M059J (cell line): Measurements from ENCODE around the gene RSPO4. TPM values are rescaled to one million over a fixed set of nuclear protein-coding genes. Genes with fewer than 3 reads are reported as not detected.
"Not testable (repeated sequence)": the region's sequence is repeated elsewhere in the genome, so short reads cannot be mapped to it uniquely, and the experiment has no call there.

Experiments used
- DNase-seq: peaks from one replicate; pipeline ENCODE4 v3.0.0-alpha.2; 2012; ENCODE audit warnings: low read depth
- total RNA-seq: library from RNA; depleted of rRNA; stranded (reverse); fragments of >200 nt; shearing (Covaris generic); gene quantifications from 2 replicates; pipeline ENCODE4 v1.2.3, GENCODE V29; 2014

The RSPO4 gene
- total RNA-seq, 1 experiment from 2014 or later: not detected

- no peak for DNase-seq
Observed at GRCh38 chr20:1003920-1004697, 2.0 kb upstream of the RSPO4 start.

- DNase-seq: no peak
Observed at GRCh38 chr20:1002682-1003561, 811 bp upstream of the RSPO4 start.

DNA sequence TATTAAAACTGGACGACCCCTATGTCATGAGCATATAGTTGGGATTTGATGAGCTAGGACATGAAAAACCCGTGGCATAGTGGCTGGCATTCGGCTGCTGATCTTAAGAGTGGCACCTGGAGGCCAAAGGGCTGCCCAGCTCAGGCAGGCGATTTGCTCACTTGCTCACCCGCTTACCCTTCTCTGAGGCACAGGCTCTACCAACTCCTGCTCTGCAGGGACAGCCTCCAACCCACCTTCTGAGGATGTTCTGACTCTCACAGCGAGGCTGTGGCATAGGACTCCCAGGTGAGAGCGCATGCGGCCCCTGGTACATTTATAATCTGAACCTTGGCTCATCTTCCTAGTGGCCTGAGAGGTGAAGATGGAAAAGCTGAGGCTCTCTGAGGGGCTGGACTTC lies 995 bp downstream of the RSPO4 start:
- DNase-seq: no peak

- no peak for DNase-seq
Observed at GRCh38 chr20:998231-998830, 3.8 kb downstream of the RSPO4 start.

- no peak for DNase-seq
Observed at GRCh38 chr20:997486-997885, 4.6 kb downstream of the RSPO4 start.

- no peak for DNase-seq
Observed at GRCh38 chr20:997016-997415, 5.1 kb downstream of the RSPO4 start.

GRCh38 chr20:995170-995569 lies 6.9 kb downstream of the RSPO4 start:
- DNase-seq: no peak

DNA sequence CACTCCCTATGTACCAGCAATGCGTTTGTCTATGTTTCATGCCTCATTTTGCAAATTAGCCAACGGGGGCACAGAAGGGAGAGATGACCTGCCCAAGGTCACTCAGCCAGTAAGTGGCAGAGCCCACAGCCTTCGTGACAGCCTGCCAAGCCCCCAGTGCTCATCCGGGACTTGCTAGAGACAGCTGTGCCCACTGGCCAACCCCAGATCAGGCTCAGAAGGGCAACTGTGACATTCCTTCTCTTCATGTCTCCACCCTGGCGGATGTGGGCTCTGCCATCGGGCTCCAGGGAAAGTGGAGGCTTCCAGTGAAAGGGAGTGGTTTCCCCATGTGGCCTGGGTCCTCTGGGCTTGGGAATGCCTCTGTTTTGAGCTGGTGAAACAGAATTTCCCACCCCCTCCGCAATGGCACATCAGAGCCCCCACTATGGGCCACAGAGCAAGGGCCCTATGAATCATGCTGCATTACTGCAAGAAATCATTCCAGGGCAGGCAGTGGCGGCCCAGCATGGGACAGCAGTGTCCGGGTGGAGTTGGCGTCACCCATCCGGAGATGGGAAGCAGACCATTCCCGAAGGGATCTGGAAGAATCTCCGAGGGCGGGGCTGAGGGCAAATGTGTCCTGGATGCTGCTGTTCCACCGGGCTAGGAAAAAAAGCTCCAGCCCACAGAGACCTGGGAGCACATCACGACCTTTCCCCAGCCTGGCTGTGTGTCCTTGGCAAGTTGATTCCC lies 9.1 kb downstream of the RSPO4 start:
- DNase-seq: peak; percentile 18

GRCh38 chr20:991850-992249 lies 10.3 kb downstream of the RSPO4 start:
- DNase-seq: peak; percentile 34

GRCh38 chr20:990293-990959 lies 11.7 kb downstream of the RSPO4 start:
- no peak for DNase-seq

DNA sequence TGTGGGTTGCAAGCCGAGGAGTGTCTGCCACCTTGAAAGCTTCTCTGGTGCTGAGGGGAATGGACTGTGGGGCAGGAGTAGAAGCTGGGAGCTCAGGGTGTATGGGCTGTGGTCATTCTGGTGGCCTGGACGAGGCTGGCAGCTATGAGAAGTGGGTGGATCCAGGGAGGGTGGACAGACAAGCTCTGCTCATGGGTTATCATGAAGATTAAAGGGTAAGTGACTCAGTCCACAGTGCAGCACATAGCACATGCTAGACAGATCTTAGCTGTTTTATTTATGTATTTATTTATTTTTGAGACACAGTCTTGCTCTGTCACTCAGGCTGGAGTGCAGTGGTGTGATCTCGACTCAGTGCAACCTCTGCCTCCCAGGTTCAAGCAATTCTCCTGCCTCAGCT lies 13.8 kb downstream of the RSPO4 start:
- no peak for DNase-seq

DNA sequence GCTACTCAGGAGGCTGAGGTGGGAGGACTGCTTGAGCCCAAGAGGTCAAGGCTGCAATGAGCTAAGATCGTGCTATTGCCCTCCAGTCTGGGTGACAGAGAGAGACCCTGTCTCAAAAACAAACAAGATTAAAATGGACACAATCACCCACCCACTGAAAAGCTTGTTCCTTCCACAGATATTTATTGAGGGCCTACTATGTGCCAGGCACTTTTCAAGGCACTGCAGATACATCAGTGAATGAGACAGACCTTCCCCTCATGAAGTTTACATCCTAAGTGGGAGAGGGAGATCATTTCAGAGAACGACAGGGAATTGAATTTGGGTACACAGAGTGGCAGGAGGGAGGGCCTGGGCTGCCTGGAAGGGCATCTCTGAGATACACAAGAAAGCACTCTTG lies 14.4 kb downstream of the RSPO4 start:
- no peak for DNase-seq

DNA sequence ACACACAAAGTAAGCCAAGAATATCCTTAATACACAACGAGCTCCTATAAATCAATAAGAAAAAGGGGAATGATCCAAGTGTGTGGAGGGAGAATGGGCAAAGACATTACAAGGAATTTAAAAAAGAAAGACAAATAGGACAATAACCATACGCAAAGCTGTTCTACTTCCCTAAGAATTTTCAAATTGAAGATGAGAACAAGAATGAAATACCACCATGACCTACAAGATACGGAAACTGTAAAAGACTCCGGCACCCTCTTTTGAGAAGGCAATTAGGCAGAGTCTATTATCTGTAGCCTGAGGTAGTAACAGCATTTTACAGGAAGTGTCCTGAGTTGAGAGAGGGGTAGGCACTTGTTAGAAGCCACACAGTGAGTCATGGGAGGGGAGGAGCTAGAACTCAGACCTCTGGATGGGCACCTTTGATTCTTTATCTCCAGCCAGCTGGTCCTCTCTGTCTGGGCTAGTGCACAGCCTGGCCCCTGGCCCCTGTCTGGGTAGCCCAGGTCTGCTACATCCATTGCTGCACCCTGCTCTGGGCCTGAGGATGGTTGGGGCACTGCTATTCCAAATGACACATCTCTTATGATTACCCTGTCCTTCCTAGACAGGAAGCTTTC lies 15.3 kb downstream of the RSPO4 start:
- DNase-seq: peak; percentile 73

- not testable (repeated sequence) for DNase-seq
Observed at GRCh38 chr20:984994-985393, 17.1 kb downstream of the RSPO4 start.

DNA sequence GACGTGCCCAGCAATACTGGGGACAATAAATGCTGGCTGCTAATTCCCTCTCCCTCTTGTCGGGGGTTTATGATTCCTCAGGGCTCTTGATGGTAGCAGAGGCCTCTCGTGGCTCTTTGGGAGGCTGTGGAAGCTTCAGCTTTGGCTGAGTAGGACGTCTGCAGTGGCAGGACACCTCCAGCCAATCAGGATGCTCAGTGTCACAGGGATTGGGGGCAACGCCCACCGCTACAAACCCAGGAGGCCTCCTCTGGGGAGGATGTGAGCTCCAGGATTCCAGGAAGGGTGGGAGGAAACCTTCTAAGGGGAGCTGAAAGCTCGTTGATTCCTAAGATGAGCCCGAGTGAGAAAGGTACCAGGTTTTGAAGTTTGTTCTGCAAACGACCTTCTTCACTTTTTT lies 19.4 kb downstream of the RSPO4 start:
- no peak for DNase-seq

GRCh38 chr20:977021-977420 lies 25.1 kb downstream of the RSPO4 start:
- no peak for DNase-seq

DNA sequence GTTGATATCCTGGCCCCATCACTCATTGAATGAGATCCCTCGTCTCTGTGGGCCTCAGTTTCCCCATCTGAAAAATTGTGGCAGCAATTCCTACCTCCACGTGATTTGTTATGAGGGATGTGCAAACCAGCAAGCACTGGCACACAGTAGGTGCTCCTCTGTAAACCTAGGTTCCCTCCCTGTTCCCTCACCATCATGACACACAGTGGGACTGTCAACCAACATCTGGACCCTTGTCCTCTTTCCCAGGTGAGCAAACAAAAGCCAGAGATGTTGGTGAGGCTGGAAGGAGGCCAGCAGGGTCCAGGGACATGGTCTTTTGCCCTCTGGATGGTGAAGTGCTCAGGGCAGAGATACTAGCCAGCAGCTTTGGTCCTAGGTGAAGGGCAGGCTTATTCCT lies 26.1 kb downstream of the RSPO4 start:
- no peak for DNase-seq

GRCh38 chr20:973785-974194 lies 28.3 kb downstream of the RSPO4 start:
- DNase-seq: peak; percentile 68

DNA sequence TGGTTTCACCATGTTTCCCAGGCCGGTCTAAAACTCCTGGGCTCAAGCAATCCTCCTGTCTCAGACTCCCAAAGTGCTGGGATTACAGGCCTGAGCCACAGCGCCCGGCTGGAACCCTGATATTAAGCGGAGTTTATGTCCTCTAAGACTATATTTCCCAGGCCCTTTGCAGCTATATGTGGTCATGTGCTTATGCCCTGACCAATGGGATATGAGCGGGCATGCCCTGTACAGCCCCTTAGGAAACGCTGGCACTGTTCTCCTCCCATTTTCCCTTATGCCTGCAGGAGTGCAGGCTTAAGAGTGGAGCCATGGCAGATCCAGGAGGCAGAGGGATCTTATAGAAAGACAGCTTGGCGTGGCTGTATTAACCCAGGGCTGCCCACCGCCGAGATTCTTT lies 29.9 kb downstream of the RSPO4 start:
- no peak for DNase-seq

DNA sequence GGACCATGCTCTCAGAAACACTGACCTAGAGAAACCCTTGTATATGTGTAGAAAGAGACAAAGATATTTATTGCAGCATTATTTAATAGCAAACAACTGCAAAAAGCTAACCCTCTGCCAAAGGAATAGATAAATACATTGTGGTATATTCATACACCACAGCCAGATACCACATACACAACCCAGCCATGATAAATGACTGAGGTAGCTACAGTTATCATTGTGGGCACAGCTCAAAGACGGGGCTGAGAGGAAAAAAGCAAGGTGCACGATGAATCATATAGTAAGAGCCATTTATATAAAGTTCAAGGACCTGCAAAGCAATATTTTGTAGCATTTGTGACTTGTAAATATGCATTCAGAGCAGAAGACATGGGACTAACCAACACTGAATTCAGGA lies 30.8 kb downstream of the RSPO4 start:
- no peak for DNase-seq

GRCh38 chr20:969868-970267 lies 32.2 kb downstream of the RSPO4 start:
- DNase-seq: no peak
